HEK293 (cell line): Measurements from ENCODE around the gene QSER1.

ENCODE experiments used
- BCL6B ChIP-seq: fragments of 450-650 bp; formaldehyde crosslinking; IDR thresholded peaks from 2 replicates; pipeline ENCODE4 v1.5.1; 2017; ENCODE audit warnings: missing biosample characterization, missing genetic modification characterization
- CTCF ChIP-seq: fragments of 450-650 bp; formaldehyde crosslinking; IDR thresholded peaks from 2 replicates; pipeline ENCODE4 v1.5.1; 2016; ENCODE audit warnings: missing biosample characterization, missing genetic modification characterization
- ZBTB44 ChIP-seq: fragments of 450-650 bp; IDR thresholded peaks from 2 replicates; pipeline ENCODE4 v1.5.1; 2018; ENCODE audit warnings: missing biosample characterization, mild to moderate bottlenecking, missing genetic modification characterization
- ZNF140 ChIP-seq: fragments of 450-650 bp; formaldehyde crosslinking; IDR thresholded peaks from 2 replicates; pipeline ENCODE4 v1.5.1; 2016; ENCODE audit warnings: missing biosample characterization, missing genetic modification characterization
- ZNF274 ChIP-seq, 2 experiments: fragments of 200-500 bp in 1 of 2; fragments of 450-650 bp in 1 of 2; sonication (Bioruptor generic) in 1 of 2; formaldehyde crosslinking in 1 of 2; IDR thresholded peaks; 2 replicates each; pipeline versions ENCODE4 v1.5.1 to v1.6.1; 2014 to 2016; ENCODE audit warnings: borderline replicate concordance in 1 of 2, inconsistent platforms in 1 of 2, low read length in 1 of 2, missing biosample characterization in 1 of 2, missing genetic modification characterization in 1 of 2
- ZNF302 ChIP-seq: fragments of 450-650 bp; formaldehyde crosslinking; IDR thresholded peaks from 2 replicates; pipeline ENCODE4 v1.5.1; 2016; ENCODE audit warnings: missing biosample characterization, missing genetic modification characterization, low read depth
- ZNF776 ChIP-seq: fragments of 450-650 bp; formaldehyde crosslinking; IDR thresholded peaks from 2 replicates; pipeline ENCODE4 v1.5.0; 2017; ENCODE audit warnings: missing biosample characterization, missing genetic modification characterization, borderline replicate concordance
- ZNF785 ChIP-seq: fragments of 450-650 bp; formaldehyde crosslinking; IDR thresholded peaks from 2 replicates; pipeline ENCODE4 v1.5.1; 2016; ENCODE audit warnings: missing biosample characterization, missing genetic modification characterization

- TF ChIP-seq ZBTB44 (tag by site-specific recombination) (no peak), ZNF785 (tag by site-specific recombination) (no peak), ZNF776 (tag by site-specific recombination) (no peak), BCL6B (tag by site-specific recombination) (no peak), ZNF274 (IDR thresholded peaks at IDR 0.05; ENCODE audit: low read length) (no peak), ZNF274 (tag by site-specific recombination; IDR thresholded peaks at IDR 0.05; ENCODE audit: borderline replicate concordance) (no peak), ZNF140 (tag by site-specific recombination) (no peak), CTCF (tag by site-specific recombination) (no peak), ZNF302 (tag by site-specific recombination) (no peak)
These were observed 108.7 kb downstream of the QSER1 start for GRCh38 chr11:33001281-33001680.
